Epidermal melanocyte (primary cell): ENCODE measurements around the gene PRR7.

Source experiments
- DNase-seq: peaks from one replicate; pipeline ENCODE4 v3.0.0; 2011; ENCODE audit warnings: low spot score; ENCODE audit not compliant: insufficient read length

The PRR7 gene

GRCh38 chr5:177435847-177436536 lies 10.6 kb upstream of the PRR7 start:
- no peak for DNase-seq

GRCh38 chr5:177437623-177438022 lies 9.0 kb upstream of the PRR7 start:
- DNase-seq, result no peak

- no peak for DNase-seq
Observed at GRCh38 chr5:177438468-177438867, 8.1 kb upstream of the PRR7 start.

GRCh38 chr5:177439518-177440053 lies 7.0 kb upstream of the PRR7 start:
- no peak for DNase-seq

GRCh38 chr5:177440211-177440989 lies 6.2 kb upstream of the PRR7 start:
- no peak for DNase-seq

GRCh38 chr5:177440990-177441780 lies 5.4 kb upstream of the PRR7 start:
- DNase-seq, result no peak

GRCh38 chr5:177442066-177442826 lies 4.4 kb upstream of the PRR7 start:
- no peak for DNase-seq

GRCh38 chr5:177443144-177443983 lies 3.2 kb upstream of the PRR7 start:
- DNase-seq, result no peak

GRCh38 chr5:177444106-177445051 lies 2.2 kb upstream of the PRR7 start:
- DNase-seq, result no peak

- no peak for DNase-seq
Observed at GRCh38 chr5:177445052-177445916, 1.3 kb upstream of the PRR7 start.

- no peak for DNase-seq
Observed at GRCh38 chr5:177445917-177446199, 756 bp upstream of the PRR7 start.

- no peak for DNase-seq
Observed at GRCh38 chr5:177447066-177447610, 524 bp downstream of the PRR7 start.

- no peak for DNase-seq
Observed at GRCh38 chr5:177447611-177448243, 1.1 kb downstream of the PRR7 start.

- no peak for DNase-seq
Observed at GRCh38 chr5:177448244-177448950, 1.8 kb downstream of the PRR7 start.

- no peak for DNase-seq
Observed at GRCh38 chr5:177449140-177450061, 2.8 kb downstream of the PRR7 start.
